Spleen (tissue), 7 donors: ENCODE results near the gene TMEM212.
"Not testable (repeated sequence)": the region's sequence is repeated elsewhere in the genome, so short reads cannot be mapped to it uniquely, and the experiment has no call there.

Experiments used
- POLR2A ChIP-seq, 3 donors: fragments of 450-650 bp; IDR thresholded peaks; one replicate each; pipeline ENCODE4 v1.5.1; 2017; ENCODE audit warnings: antibody characterized with exemption in 3 of 3, mild to moderate bottlenecking in 1 of 3
- POLR2AphosphoS5 ChIP-seq, 3 donors: sonication (generic); formaldehyde crosslinking; IDR thresholded peaks; one replicate each; pipeline ENCODE4 v1.5.1; 2017; ENCODE audit warnings: antibody characterized with exemption in 3 of 3
- TF ChIP-seq, protein P1 (sequence below), 11 experiments: fragments of 200-600 bp in 7 of 11; fragments of 450-650 bp in 4 of 11; sonication (generic) in 4 of 11; IDR thresholded peaks in 8 of 11; conservative IDR thresholded peaks in 3 of 11; 1 replicate in 7 of 11; 2 replicates in 4 of 11; pipeline versions ENCODE4 v1.4.0 to v1.8.0; 2016 to 2021; ENCODE audit warnings: antibody characterized with exemption in 11 of 11, inconsistent platforms in 4 of 11, mild to moderate bottlenecking in 1 of 11
- donor health status: DM: no; HTN: no; CAD: no; lungs with moderate emphysema.
- donor health status: DM: no; HTN: no; CAD: no.
- donor health status: DM: no; HTN: no; CAD: no.

DNA sequence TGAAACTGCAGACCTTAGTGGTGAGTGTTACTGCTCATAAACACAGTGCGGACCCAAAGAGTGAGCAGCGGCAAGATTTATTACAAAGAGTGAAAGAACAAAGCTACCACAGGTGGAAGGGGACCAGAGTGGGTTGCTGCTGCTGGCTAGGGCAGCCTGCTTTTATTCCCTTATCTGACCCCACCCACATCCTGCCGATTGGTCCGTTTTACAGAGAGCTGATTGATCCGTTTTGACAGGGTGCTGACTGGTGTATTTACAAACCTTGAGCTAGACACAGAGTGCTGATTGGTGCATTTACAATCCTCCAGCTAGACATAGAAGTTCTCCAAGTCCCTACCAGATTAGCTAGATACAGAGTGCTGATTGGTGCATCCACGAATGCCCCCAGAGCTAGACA is 63.4 kb downstream of the TMEM212 start:
- TF ChIP-seq, protein P1, sequence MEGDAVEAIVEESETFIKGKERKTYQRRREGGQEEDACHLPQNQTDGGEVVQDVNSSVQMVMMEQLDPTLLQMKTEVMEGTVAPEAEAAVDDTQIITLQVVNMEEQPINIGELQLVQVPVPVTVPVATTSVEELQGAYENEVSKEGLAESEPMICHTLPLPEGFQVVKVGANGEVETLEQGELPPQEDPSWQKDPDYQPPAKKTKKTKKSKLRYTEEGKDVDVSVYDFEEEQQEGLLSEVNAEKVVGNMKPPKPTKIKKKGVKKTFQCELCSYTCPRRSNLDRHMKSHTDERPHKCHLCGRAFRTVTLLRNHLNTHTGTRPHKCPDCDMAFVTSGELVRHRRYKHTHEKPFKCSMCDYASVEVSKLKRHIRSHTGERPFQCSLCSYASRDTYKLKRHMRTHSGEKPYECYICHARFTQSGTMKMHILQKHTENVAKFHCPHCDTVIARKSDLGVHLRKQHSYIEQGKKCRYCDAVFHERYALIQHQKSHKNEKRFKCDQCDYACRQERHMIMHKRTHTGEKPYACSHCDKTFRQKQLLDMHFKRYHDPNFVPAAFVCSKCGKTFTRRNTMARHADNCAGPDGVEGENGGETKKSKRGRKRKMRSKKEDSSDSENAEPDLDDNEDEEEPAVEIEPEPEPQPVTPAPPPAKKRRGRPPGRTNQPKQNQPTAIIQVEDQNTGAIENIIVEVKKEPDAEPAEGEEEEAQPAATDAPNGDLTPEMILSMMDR (IDR thresholded peaks at IDR 0.05 in 8 of 11, conservative IDR thresholded peaks at IDR 0.05 in 3 of 11) = not testable (repeated sequence)
- not testable (repeated sequence) for TF ChIP-seq POLR2AphosphoS5, POLR2A (IDR thresholded peaks at IDR 0.05)
